Measurements from ENCODE around the gene PAF1. TPM values are rescaled to one million over a fixed set of nuclear protein-coding genes. Genes with fewer than 3 reads are reported as not detected.

Gene PAF1
- total and polyA plus RNA-seq, 2 donors (not counting 1 experiment from before 2014, with no cell fraction given): 46.4 to 65.5 TPM

GRCh38 chr19:39365531-39365930 lies 25.4 kb downstream of the PAF1 start:
- Histone ChIP-seq H4K20me1 (ENCODE audit: control insufficient read depth, extremely low read depth, insufficient read depth, low read length) (no peaks in the 10 kb centered on the region), H3K27ac (ENCODE audit: insufficient read depth, low read length) (no peak overlapping the region), H3K36me3 (ENCODE audit: control insufficient read depth, insufficient read depth, low read length) (peaks cover 9% of the 10 kb centered on the region), H3K4me2 (ENCODE audit: extremely low read depth, insufficient read depth, low read length) (no peak overlapping the region), H3K27me3 (ENCODE audit: control insufficient read depth, insufficient read depth, low read length) (no peaks in the 10 kb centered on the region), H3K9ac (ENCODE audit: insufficient read depth, low read length) (no peak overlapping the region), H3K4me1 (ENCODE audit: control insufficient read depth, extremely low read depth, insufficient read depth, low read length) (peaks cover 28% of the 10 kb centered on the region), H3K9me3 (ENCODE audit: control insufficient read depth, insufficient read depth, low read depth, low read length) (no peaks in the 10 kb centered on the region), H3K4me3 (replicated peaks in 1 of 4; ENCODE audit: control extremely low read depth in 1 of 4, insufficient read depth in 1 of 4, low read depth in 3 of 4, low read length in 4 of 4) (no peak overlapping the region), H2AFZ (ENCODE audit: low read length) (no peak overlapping the region), H3K79me2 (ENCODE audit: control insufficient read depth, insufficient read depth, low read length) (no peaks in the 10 kb centered on the region)
- TF ChIP-seq EZH2 (IDR thresholded peaks at IDR 0.05; ENCODE audit: low read length, missing control alignments) (no peak), CTCF (conservative IDR thresholded peaks at IDR 0.05 in 1 of 2, IDR thresholded peaks at IDR 0.05 in 1 of 2; ENCODE audit: low read depth in 1 of 2, low read length in 2 of 2) (no peak)
- DNase-seq (ENCODE audit: low read depth in 2 of 2): no peak

- Histone ChIP-seq H3K4me1 (ENCODE audit: control insufficient read depth, extremely low read depth, insufficient read depth, low read length) (peaks cover 28% of the 10 kb centered on the region), H2AFZ (ENCODE audit: low read length) (no peak overlapping the region), H3K9ac (ENCODE audit: insufficient read depth, low read length) (peak overlapping the region; percentile 26), H3K4me2 (ENCODE audit: extremely low read depth, insufficient read depth, low read length) (peak overlapping the region; percentile 62), H3K27me3 (ENCODE audit: control insufficient read depth, insufficient read depth, low read length) (no peaks in the 10 kb centered on the region), H3K9me3 (ENCODE audit: control insufficient read depth, insufficient read depth, low read depth, low read length) (no peaks in the 10 kb centered on the region), H3K79me2 (ENCODE audit: control insufficient read depth, insufficient read depth, low read length) (no peaks in the 10 kb centered on the region), H3K36me3 (ENCODE audit: control insufficient read depth, insufficient read depth, low read length) (peaks cover 12% of the 10 kb centered on the region), H3K4me3 (replicated peaks in 1 of 4; ENCODE audit: control extremely low read depth in 1 of 4, insufficient read depth in 1 of 4, low read depth in 3 of 4, low read length in 4 of 4) (no peak overlapping the region), H3K27ac (ENCODE audit: insufficient read depth, low read length) (peak overlapping the region; percentile 88), H4K20me1 (ENCODE audit: control insufficient read depth, extremely low read depth, insufficient read depth, low read length) (no peaks in the 10 kb centered on the region)
- TF ChIP-seq EZH2 (IDR thresholded peaks at IDR 0.05; ENCODE audit: low read length, missing control alignments) (no peak), CTCF (conservative IDR thresholded peaks at IDR 0.05 in 1 of 2, IDR thresholded peaks at IDR 0.05 in 1 of 2; ENCODE audit: low read depth in 1 of 2, low read length in 2 of 2) (no peak)
- peak in 1 of 2 donors; percentile 67 for DNase-seq (ENCODE audit: low read depth in 2 of 2)
Observed at GRCh38 chr19:39363901-39364457, 26.9 kb downstream of the PAF1 start.

GRCh38 chr19:39362682-39363657 lies 27.9 kb downstream of the PAF1 start:
- Histone ChIP-seq H3K27me3 (ENCODE audit: control insufficient read depth, insufficient read depth, low read length) (no peaks in the 10 kb centered on the region), H3K27ac (ENCODE audit: insufficient read depth, low read length) (peak overlapping the region; percentile 88), H3K4me1 (ENCODE audit: control insufficient read depth, extremely low read depth, insufficient read depth, low read length) (peaks cover 28% of the 10 kb centered on the region), H3K4me3 (replicated peaks in 1 of 4; ENCODE audit: control extremely low read depth in 1 of 4, insufficient read depth in 1 of 4, low read depth in 3 of 4, low read length in 4 of 4) (peak overlapping the region in 1 of 4 experiments; percentile 19), H2AFZ (ENCODE audit: low read length) (no peak overlapping the region), H3K9ac (ENCODE audit: insufficient read depth, low read length) (no peak overlapping the region), H3K79me2 (ENCODE audit: control insufficient read depth, insufficient read depth, low read length) (no peaks in the 10 kb centered on the region), H3K4me2 (ENCODE audit: extremely low read depth, insufficient read depth, low read length) (peak overlapping the region; percentile 72), H4K20me1 (ENCODE audit: control insufficient read depth, extremely low read depth, insufficient read depth, low read length) (no peaks in the 10 kb centered on the region), H3K36me3 (ENCODE audit: control insufficient read depth, insufficient read depth, low read length) (peaks cover 13% of the 10 kb centered on the region), H3K9me3 (ENCODE audit: control insufficient read depth, insufficient read depth, low read depth, low read length) (no peaks in the 10 kb centered on the region)
- DNase-seq (ENCODE audit: low read depth in 2 of 2): peak; percentile 77 to 79
- no peak for TF ChIP-seq EZH2 (IDR thresholded peaks at IDR 0.05; ENCODE audit: low read length, missing control alignments)
- no peak for TF ChIP-seq CTCF (conservative IDR thresholded peaks at IDR 0.05 in 1 of 2, IDR thresholded peaks at IDR 0.05 in 1 of 2; ENCODE audit: low read depth in 1 of 2, low read length in 2 of 2)
